Measurements from ENCODE around the gene ECT2L. TPM values are rescaled to one million over a fixed set of nuclear protein-coding genes. Genes with fewer than 3 reads are reported as not detected.

ECT2L gene
- total RNA-seq, 1 donor from 2014 or later = 0.40 TPM

- no peak for TF ChIP-seq CTCF (IDR thresholded peaks at IDR 0.05; ENCODE audit: unreplicated experiment)
- no peak overlapping the region for H3K27ac Mint-ChIP-seq
- H3K4me1 Mint-ChIP-seq = peaks cover 20% of the 10 kb centered on the region
- no peak overlapping the region for H3K4me3 Mint-ChIP-seq
- no peaks in the 10 kb centered on the region for H3K9me3 Mint-ChIP-seq
- H3K36me3 Mint-ChIP-seq = peaks cover 27% of the 10 kb centered on the region
- H3K27me3 Mint-ChIP-seq (ENCODE audit: low read depth) = no peaks in the 10 kb centered on the region
- no peak for DNase-seq (ENCODE audit: low spot score in 2 of 2, unreplicated experiment in 2 of 2)
These were observed 17.6 kb upstream of the ECT2L start for GRCh38 chr6:138778331-138778730.

GRCh38 chr6:138782243-138782642, 13.6 kb upstream of the ECT2L start:
- Mint-ChIP-seq H3K4me3 (no peak overlapping the region), H3K27ac (peak overlapping the region; percentile 80)
- TF ChIP-seq CTCF (IDR thresholded peaks at IDR 0.05; ENCODE audit: unreplicated experiment) = no peak

GRCh38 chr6:138785079-138785478, 10.8 kb upstream of the ECT2L start:
- no peaks in the 10 kb centered on the region for H3K27me3 Mint-ChIP-seq (ENCODE audit: low read depth)
- H3K36me3 Mint-ChIP-seq = peaks cover 22% of the 10 kb centered on the region
- H3K4me3 Mint-ChIP-seq = no peak overlapping the region
- peak overlapping the region; percentile 16 for H3K27ac Mint-ChIP-seq
- peaks cover 18% of the 10 kb centered on the region for H3K4me1 Mint-ChIP-seq
- no peak for TF ChIP-seq CTCF (IDR thresholded peaks at IDR 0.05; ENCODE audit: unreplicated experiment)
- no peaks in the 10 kb centered on the region for H3K9me3 Mint-ChIP-seq
- no peak for DNase-seq (ENCODE audit: low spot score in 2 of 2, unreplicated experiment in 2 of 2)

More at GRCh38 chr6:138782243-138782642, 13.6 kb upstream of the ECT2L start:
- Mint-ChIP-seq H3K4me1 (peaks cover 17% of the 10 kb centered on the region), H3K9me3 (no peaks in the 10 kb centered on the region), H3K36me3 (peaks cover 26% of the 10 kb centered on the region), H3K27me3 (ENCODE audit: low read depth) (no peaks in the 10 kb centered on the region)
- no peak for DNase-seq (ENCODE audit: low spot score in 2 of 2, unreplicated experiment in 2 of 2)

GRCh38 chr6:138785980-138786379, 9.9 kb upstream of the ECT2L start:
- peaks cover 22% of the 10 kb centered on the region for H3K36me3 Mint-ChIP-seq
- no peak for DNase-seq (ENCODE audit: low spot score in 2 of 2, unreplicated experiment in 2 of 2)
- no peaks in the 10 kb centered on the region for H3K27me3 Mint-ChIP-seq (ENCODE audit: low read depth)
- H3K4me3 Mint-ChIP-seq = no peak overlapping the region
- no peak for TF ChIP-seq CTCF (IDR thresholded peaks at IDR 0.05; ENCODE audit: unreplicated experiment)
- no peaks in the 10 kb centered on the region for H3K9me3 Mint-ChIP-seq
- H3K27ac Mint-ChIP-seq = no peak overlapping the region
- peaks cover 18% of the 10 kb centered on the region for H3K4me1 Mint-ChIP-seq

- Mint-ChIP-seq H3K4me3 (no peak overlapping the region), H3K36me3 (peaks cover 25% of the 10 kb centered on the region), H3K4me1 (peaks cover 11% of the 10 kb centered on the region), H3K27ac (peak overlapping the region; percentile 64), H3K27me3 (ENCODE audit: low read depth) (no peaks in the 10 kb centered on the region), H3K9me3 (no peaks in the 10 kb centered on the region)
- DNase-seq (ENCODE audit: low spot score in 2 of 2, unreplicated experiment in 2 of 2) = no peak
- TF ChIP-seq CTCF (IDR thresholded peaks at IDR 0.05; ENCODE audit: unreplicated experiment) = no peak
These were observed 8.7 kb upstream of the ECT2L start for GRCh38 chr6:138787138-138787537.

- Mint-ChIP-seq H3K27me3 (ENCODE audit: low read depth) (no peaks in the 10 kb centered on the region), H3K9me3 (no peaks in the 10 kb centered on the region), H3K36me3 (peaks cover 3% of the 10 kb centered on the region), H3K27ac (peak overlapping the region; percentile 7), H3K4me1 (peaks cover 40% of the 10 kb centered on the region), H3K4me3 (peak overlapping the region; percentile 68)
- no peak for DNase-seq (ENCODE audit: low spot score in 2 of 2, unreplicated experiment in 2 of 2)
- TF ChIP-seq CTCF (IDR thresholded peaks at IDR 0.05; ENCODE audit: unreplicated experiment) = no peak
These were observed 884 bp downstream of the ECT2L start for GRCh38 chr6:138796771-138797170.

All from mesothelial cell of epicardium (in vitro differentiated cells).